K562 (cell line): Measurements from ENCODE around the gene INPP5E. TPM values are rescaled to one million over a fixed set of nuclear protein-coding genes. Genes with fewer than 3 reads are reported as not detected.

Source experiments
- ATAC-seq: fragments of 200-7000 bp; cut with Tn5 transposase; 3 replicates; pipeline ENCODE4 v1.9.1; 2020; ENCODE audit warnings: moderate library complexity
- BruUV-seq: library from RNA; stranded (reverse); fragments of 400-500 nt; replicated peaks from 2 replicates; lab custom pipeline; 2021; lab: Mats Ljungman, UMichigan
- CTCF ChIA-PET: fragments of 300-600 bp; formaldehyde crosslinking; extraction: SDS; loops from one replicate; lab custom pipeline; 2021; ENCODE audit warnings: low intra/inter-chr PET ratio; lab: Yijun Ruan, JAX
- POLR2A ChIA-PET: fragments of 300-600, 350-650 bp; sonication (Branson Sonifier 250); formaldehyde crosslinking; extraction: SDS; loops from one replicate; lab custom pipeline; 2021; ENCODE audit warnings: antibody characterized with exemption, inconsistent platforms; lab: Yijun Ruan, JAX
- DNase-seq, 4 experiments: peaks; one replicate each; pipeline versions ENCODE4 v3.0.0 to v3.0.0-alpha.2; 2011 to 2018; ENCODE audit warnings: low spot score in 3 of 4, mixed read lengths in 3 of 4; ENCODE audit errors: extremely low read depth in 1 of 4
- FAIRE-seq: peaks from 2 replicates; lab custom pipeline; 2011; peaks lifted over from hg19 to GRCh38; lab: Jason Lieb, UNC
- H2AFZ ChIP-seq: 2 replicates; pipeline ENCODE4 v1.6.0; 2011; ENCODE audit warnings: low read depth, low read length, control low read depth, inconsistent platforms
- H3K27ac ChIP-seq: fragments of 200-600 bp; 3 replicates; pipeline ENCODE4 v1.8.0; 2011; ENCODE audit warnings: low read depth, mild to moderate bottlenecking, control low read depth, inconsistent platforms, low read length, moderate library complexity, mixed read lengths; ENCODE audit errors: extremely low read depth
- H3K27me3 ChIP-seq, 2 experiments: fragments of 300-600 bp in 1 of 2; 2 replicates in 1 of 2; 3 replicates in 1 of 2; pipeline versions ENCODE4 v1.6.0 to v1.8.0; 2011; ENCODE audit warnings: inconsistent platforms in 2 of 2, low read length in 2 of 2, mild to moderate bottlenecking in 1 of 2, mixed read lengths in 1 of 2, moderate library complexity in 1 of 2; ENCODE audit not compliant: control insufficient read depth in 2 of 2, insufficient read depth in 2 of 2
- H3K36me3 ChIP-seq: fragments of 300-600 bp; 3 replicates; pipeline ENCODE4 v1.8.0; 2011; ENCODE audit warnings: mild to moderate bottlenecking, low read length, inconsistent platforms; ENCODE audit not compliant: control insufficient read depth, insufficient read depth
- H3K4me1 ChIP-seq, 2 experiments: fragments of 200-600 bp in 1 of 2; replicated peaks in 1 of 2; 2 replicates in 1 of 2; 3 replicates in 1 of 2; pipeline versions ENCODE4 v1.5.1 to v1.8.0; 2011; ENCODE audit warnings: inconsistent platforms in 2 of 2, low read length in 2 of 2, mild to moderate bottlenecking in 1 of 2, mixed read lengths in 1 of 2, moderate library complexity in 1 of 2; ENCODE audit not compliant: control insufficient read depth in 2 of 2, insufficient read depth in 2 of 2
- H3K4me2 ChIP-seq: 2 replicates; pipeline ENCODE4 v1.6.1; 2011; ENCODE audit warnings: low read length, control low read depth, inconsistent platforms, mixed read lengths; ENCODE audit not compliant: insufficient read depth
- H3K4me3 ChIP-seq: fragments of 200-600 bp; sonication (generic), shearing (Covaris generic); 2 replicates; pipeline ENCODE4 v1.5.1; 2016; ENCODE audit warnings: control low read depth, inconsistent platforms
- H3K79me2 ChIP-seq: fragments of 200-600 bp; 3 replicates; pipeline ENCODE4 v1.8.0; 2011; ENCODE audit warnings: low read length, inconsistent platforms; ENCODE audit not compliant: control insufficient read depth, insufficient read depth
- H3K9ac ChIP-seq, 2 experiments: 2 replicates each; pipeline versions ENCODE4 v1.6.0 to v1.6.1; 2011; ENCODE audit warnings: low read depth in 2 of 2, low read length in 2 of 2, control low read depth in 1 of 2, inconsistent platforms in 1 of 2, mild to moderate bottlenecking in 1 of 2, mixed read lengths in 1 of 2; ENCODE audit not compliant: insufficient read depth in 1 of 2
- H3K9me1 ChIP-seq: one replicate; pipeline ENCODE4 v1.6.0; 2011; ENCODE audit warnings: inconsistent platforms, mild to moderate bottlenecking, low read length, moderate library complexity; ENCODE audit not compliant: control insufficient read depth, insufficient read depth
- H3K9me3 ChIP-seq: replicated peaks from 2 replicates; pipeline ENCODE4 v1.5.1; 2011; ENCODE audit warnings: low read depth, low read length, inconsistent platforms; ENCODE audit not compliant: control insufficient read depth, insufficient read depth
- H4K20me1 ChIP-seq: replicated peaks from 2 replicates; pipeline ENCODE4 v1.6.1; 2011; ENCODE audit warnings: low read length, inconsistent platforms, mixed read lengths; ENCODE audit not compliant: control insufficient read depth, insufficient read depth
- CAMTA2 ChIP-seq: fragments of 250-450 bp; sonication (Bioruptor Pico); conservative IDR thresholded peaks from 2 replicates; pipeline ENCODE4 v1.5.1; 2022
- EP300 ChIP-seq: IDR thresholded peaks from 2 replicates; pipeline ENCODE4 v1.6.1; 2012; ENCODE audit warnings: low read length, improper control_type of control experiment
- FIP1L1 ChIP-seq: fragments of 200-400 bp; formaldehyde crosslinking; IDR thresholded peaks from 2 replicates; pipeline ENCODE4 v1.6.1; 2018; ENCODE audit warnings: mild to moderate bottlenecking, low read depth, low read length; ENCODE audit not compliant: poor library complexity, severe bottlenecking
- GATAD2B ChIP-seq: fragments of 450-650 bp; IDR thresholded peaks from 2 replicates; pipeline ENCODE4 v1.6.1; 2017; ENCODE audit warnings: mild to moderate bottlenecking, borderline replicate concordance
- HNRNPUL1 ChIP-seq: fragments of 200-400 bp; formaldehyde crosslinking; IDR thresholded peaks from 2 replicates; pipeline ENCODE4 v1.6.1; 2017; ENCODE audit warnings: low read length
- LEF1 ChIP-seq: fragments of 450-650 bp; IDR thresholded peaks from 2 replicates; pipeline ENCODE4 v1.6.1; 2016; ENCODE audit warnings: mild to moderate bottlenecking
- NFXL1 ChIP-seq: fragments of 450-650 bp; formaldehyde crosslinking; IDR thresholded peaks from 2 replicates; pipeline ENCODE4 v1.4.0; 2021; ENCODE audit warnings: mild to moderate bottlenecking
- PHB2 ChIP-seq: fragments of 450-650 bp; IDR thresholded peaks from 2 replicates; pipeline ENCODE4 v1.6.1; 2017; ENCODE audit warnings: low read depth
- POU5F1 ChIP-seq: fragments of 150-350 bp; IDR thresholded peaks from 2 replicates; pipeline ENCODE4 v1.6.1; 2014; ENCODE audit warnings: borderline replicate concordance, low read length, low read depth, mild to moderate bottlenecking; ENCODE audit not compliant: partially characterized antibody
- RAD51 ChIP-seq: fragments of 450-650 bp; IDR thresholded peaks from 2 replicates; pipeline ENCODE4 v1.7.1; 2016; ENCODE audit warnings: low read depth, mild to moderate bottlenecking, borderline replicate concordance
- RNF2 ChIP-seq: sonication (generic); IDR thresholded peaks from 2 replicates; pipeline ENCODE4 v1.6.1; 2016
- SMARCA5 ChIP-seq: fragments of 450-650 bp; IDR thresholded peaks from 2 replicates; pipeline ENCODE4 v1.6.1; 2016
- ZFX ChIP-seq: sonication (generic); formaldehyde crosslinking; IDR thresholded peaks from 2 replicates; pipeline ENCODE4 v1.8.0; 2022; ENCODE audit warnings: mild to moderate bottlenecking, missing genetic modification reagents, moderate library complexity
- ZNF165 ChIP-seq: fragments of 250-450 bp; sonication (Bioruptor Pico); IDR thresholded peaks from 2 replicates; pipeline ENCODE4 v1.4.0; 2020; ENCODE audit warnings: borderline replicate concordance
- ZNF551 ChIP-seq: fragments of 250-450 bp; sonication (Bioruptor Pico); IDR thresholded peaks from 2 replicates; pipeline ENCODE4 v1.5.0; 2021; ENCODE audit warnings: mild to moderate bottlenecking, moderate library complexity
- WGBS: fragments of 100-300 bp; shearing (Covaris generic); methylation state at CpG from one replicate; pipeline ENCODE4 v1.1.6; 2016; ENCODE audit warnings: low coverage, mixed read lengths; ENCODE audit not compliant: insufficient coverage; ENCODE audit errors: missing lambda C conversion rate; 5-methylcytosine and 5-hydroxymethylcytosine counted together
- in situ Hi-C: fragments of 300-500 bp; cut with MboI; formaldehyde crosslinking; loops from 4 replicates; pipeline ENCODE4 v1.15.0; 2018; ENCODE audit warnings: inconsistent platforms, mixed read lengths
- intact Hi-C: fragments of 100-400 bp; cut with micrococcal nuclease; formaldehyde crosslinking; loops from 2 replicates; pipeline ENCODE4 v1.14.2; 2022
- polyA plus RNA-seq, 8 experiments: library from polyadenylated mRNA; depleted of rRNA in 4 of 8; stranded (reverse) in 5 of 8; unstranded in 3 of 8; fragments of >200 nt; fragmentation: Nextera tagmentation in 2 of 8; fragmentation: Illumina TruSeq in 1 of 8; extraction: Ambion mirVana in 2 of 8; extraction: Trizol in 1 of 8; gene quantifications; 2 replicates each; pipeline versions ENCODE4 v1.2.1 to v1.2.3, GENCODE V29; 2011 to 2014; ENCODE audit warnings: inconsistent platforms in 1 of 8, missing spikeins in 1 of 8
- total RNA-seq, 7 experiments: library from RNA; depleted of rRNA in 6 of 7; stranded (reverse); fragments of >200 nt in 6 of 7; fragmentation: Illumina TruSeq in 2 of 7; extraction: Trizol in 2 of 7; gene quantifications; 2 replicates each; pipeline versions ENCODE4 v1.2.1 to v1.2.3, GENCODE V29; 2011 to 2021; ENCODE audit warnings: low replicate concordance in 1 of 7
- TF ChIP-seq, protein P1 (sequence below): fragments of 450-650 bp; formaldehyde crosslinking; IDR thresholded peaks from 2 replicates; pipeline ENCODE4 v1.4.0; 2020; ENCODE audit warnings: mild to moderate bottlenecking, moderate library complexity
- TF ChIP-seq, protein P2 (sequence below): IDR thresholded peaks from 2 replicates; pipeline ENCODE4 v1.6.1; 2012; ENCODE audit warnings: low read depth, low read length, improper control_type of control experiment, borderline replicate concordance

Gene INPP5E
- total and polyA plus RNA-seq, 9 of the 15 experiments (the other 6 are each of a cell fraction or from before 2014, with no cell fraction given) = 0.38 to 17.4 (median 4.9) TPM

- Histone ChIP-seq H4K20me1 (peaks cover 10% of the 10 kb centered on the region), H3K4me1 (peaks cover 8 to 35% of the 10 kb centered on the region in 2 experiments), H3K4me3 (no peak overlapping the region), H3K9me3 (no peaks in the 10 kb centered on the region), H3K4me2 (no peak overlapping the region), H3K27ac (no peak overlapping the region), H3K27me3 (peaks cover 0 to 31% of the 10 kb centered on the region in 2 experiments; a peak in 3 of 5 replicates), H3K79me2 (peaks cover 2% of the 10 kb centered on the region), H3K36me3 (no peaks in the 10 kb centered on the region), H3K9me1 (no peaks in the 10 kb centered on the region), H2AFZ (no peak overlapping the region), H3K9ac (peak overlapping the region in 1 of 2 experiments; percentile 65; a peak in 1 of 4 replicates)
- TF ChIP-seq FIP1L1 = no peak
- TF ChIP-seq, protein P1, sequence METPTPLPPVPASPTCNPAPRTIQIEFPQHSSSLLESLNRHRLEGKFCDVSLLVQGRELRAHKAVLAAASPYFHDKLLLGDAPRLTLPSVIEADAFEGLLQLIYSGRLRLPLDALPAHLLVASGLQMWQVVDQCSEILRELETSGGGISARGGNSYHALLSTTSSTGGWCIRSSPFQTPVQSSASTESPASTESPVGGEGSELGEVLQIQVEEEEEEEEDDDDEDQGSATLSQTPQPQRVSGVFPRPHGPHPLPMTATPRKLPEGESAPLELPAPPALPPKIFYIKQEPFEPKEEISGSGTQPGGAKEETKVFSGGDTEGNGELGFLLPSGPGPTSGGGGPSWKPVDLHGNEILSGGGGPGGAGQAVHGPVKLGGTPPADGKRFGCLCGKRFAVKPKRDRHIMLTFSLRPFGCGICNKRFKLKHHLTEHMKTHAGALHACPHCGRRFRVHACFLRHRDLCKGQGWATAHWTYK (CRISPR knock-in tag) = no peak
- no peak for TF ChIP-seq ZNF551
- TF ChIP-seq, protein P2, sequence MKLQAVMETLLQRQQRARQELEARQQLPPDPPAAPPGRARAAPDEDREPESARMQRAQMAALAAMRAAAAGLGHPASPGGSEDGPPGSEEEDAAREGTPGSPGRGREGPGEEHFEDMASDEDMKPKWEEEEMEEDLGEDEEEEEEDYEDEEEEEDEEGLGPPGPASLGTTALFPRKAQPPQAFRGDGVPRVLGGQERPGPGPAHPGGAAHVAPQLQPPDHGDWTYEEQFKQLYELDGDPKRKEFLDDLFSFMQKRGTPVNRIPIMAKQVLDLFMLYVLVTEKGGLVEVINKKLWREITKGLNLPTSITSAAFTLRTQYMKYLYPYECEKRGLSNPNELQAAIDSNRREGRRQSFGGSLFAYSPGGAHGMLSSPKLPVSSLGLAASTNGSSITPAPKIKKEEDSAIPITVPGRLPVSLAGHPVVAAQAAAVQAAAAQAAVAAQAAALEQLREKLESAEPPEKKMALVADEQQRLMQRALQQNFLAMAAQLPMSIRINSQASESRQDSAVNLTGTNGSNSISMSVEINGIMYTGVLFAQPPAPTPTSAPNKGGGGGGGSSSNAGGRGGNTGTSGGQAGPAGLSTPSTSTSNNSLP = no peak
- no peak for TF ChIP-seq ZFX (CRISPR knock-in tag)
- TF ChIP-seq SMARCA5 = no peak
- TF ChIP-seq HNRNPUL1 = no peak
- TF ChIP-seq EP300 = no peak
- no peak for TF ChIP-seq LEF1
- no peak for TF ChIP-seq GATAD2B
- TF ChIP-seq RAD51 = no peak
- no peak for TF ChIP-seq RNF2
- TF ChIP-seq PHB2 = no peak
- TF ChIP-seq ZNF165 = no peak
- no peak for TF ChIP-seq CAMTA2 (CRISPR knock-in tag)
- TF ChIP-seq POU5F1 = no peak
- no peak for TF ChIP-seq NFXL1 (CRISPR knock-in tag)
- in situ Hi-C loops = no loop called here
- CTCF ChIA-PET = interaction anchor here (1.9 to 7.1 kb wide), 4 partner anchors 137 to 157 kb away, joined by 7 to 154 read pairs (median 18); no protein-coding TSS in a partner anchor
- no peak for DNase-seq
- no TSS peak for BruUV-seq
- intact Hi-C loops = loop anchor here (5.0 kb wide), 1 partner anchor 205 kb away; no protein-coding TSS in a partner anchor
- WGBS = 15% methylated on average over 7 of the region's 7 CpGs
- no peak for ATAC-seq
- no peak for FAIRE-seq
- POLR2A ChIA-PET = interaction anchor here (0.9 to 1.3 kb wide), 3 partner anchors 40 to 144 kb away, joined by 3 to 4 read pairs (median 3); no protein-coding TSS in a partner anchor
Observed at GRCh38 chr9:136487672-136488071, 48.0 kb upstream of the INPP5E start.
